HG03378 (cell line): ENCODE data around the gene MBOAT2.
"Not testable (repeated sequence)": the region's sequence is repeated elsewhere in the genome, so short reads cannot be mapped to it uniquely, and the experiment has no call there.

Source experiments
- ATAC-seq: cut with Tn5 transposase; IDR thresholded peaks from one replicate; pipeline ENCODE4 v1.9.1; 2021; ENCODE audit warnings: mild to moderate bottlenecking, moderate library complexity; ENCODE audit not compliant: unreplicated experiment

MBOAT2 gene

DNA sequence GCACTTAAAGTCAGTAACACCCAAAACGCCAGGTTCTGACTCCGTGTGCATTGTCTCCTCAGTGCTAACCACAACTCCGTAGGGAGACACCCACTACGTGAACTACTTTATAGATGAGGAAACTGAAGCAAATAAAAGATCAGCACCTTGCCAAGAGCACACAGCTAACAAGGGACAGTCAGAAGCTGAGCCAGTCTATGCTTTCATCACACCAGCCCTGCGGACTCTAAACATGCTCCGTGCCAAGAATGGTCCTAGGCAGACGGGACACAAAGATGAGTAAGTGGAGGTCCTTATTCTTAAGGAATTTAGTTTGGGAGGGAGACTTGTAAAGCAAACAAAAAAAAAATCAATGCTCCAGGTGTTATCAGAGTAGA is 9.6 kb downstream of the MBOAT2 start:
- ATAC-seq = no peak

GRCh38 chr2:8993196-8993901 is 10.1 kb downstream of the MBOAT2 start:
- ATAC-seq = no peak

GRCh38 chr2:8992643-8993042 is 10.8 kb downstream of the MBOAT2 start:
- no peak for ATAC-seq

GRCh38 chr2:8989536-8990079 is 13.9 kb downstream of the MBOAT2 start:
- no peak for ATAC-seq

DNA sequence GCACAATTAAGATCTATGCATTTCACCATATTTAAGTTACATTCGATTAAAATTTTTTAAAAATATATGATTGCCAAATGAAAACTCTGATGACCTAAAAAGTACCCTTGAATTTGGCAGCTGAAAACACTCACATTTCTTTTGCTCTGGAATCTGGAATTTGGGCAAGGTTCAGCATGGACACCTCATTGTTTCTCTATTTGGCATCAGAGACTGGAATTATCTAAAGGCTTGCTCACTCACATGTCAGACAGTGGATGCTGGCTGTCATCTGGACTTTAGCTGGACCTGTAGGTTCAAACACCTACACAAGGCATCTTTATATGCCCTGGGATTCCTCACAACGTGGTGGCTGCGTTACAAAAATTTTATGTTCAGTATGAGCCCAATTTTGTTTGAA is 16.1 kb downstream of the MBOAT2 start:
- ATAC-seq = no peak

DNA sequence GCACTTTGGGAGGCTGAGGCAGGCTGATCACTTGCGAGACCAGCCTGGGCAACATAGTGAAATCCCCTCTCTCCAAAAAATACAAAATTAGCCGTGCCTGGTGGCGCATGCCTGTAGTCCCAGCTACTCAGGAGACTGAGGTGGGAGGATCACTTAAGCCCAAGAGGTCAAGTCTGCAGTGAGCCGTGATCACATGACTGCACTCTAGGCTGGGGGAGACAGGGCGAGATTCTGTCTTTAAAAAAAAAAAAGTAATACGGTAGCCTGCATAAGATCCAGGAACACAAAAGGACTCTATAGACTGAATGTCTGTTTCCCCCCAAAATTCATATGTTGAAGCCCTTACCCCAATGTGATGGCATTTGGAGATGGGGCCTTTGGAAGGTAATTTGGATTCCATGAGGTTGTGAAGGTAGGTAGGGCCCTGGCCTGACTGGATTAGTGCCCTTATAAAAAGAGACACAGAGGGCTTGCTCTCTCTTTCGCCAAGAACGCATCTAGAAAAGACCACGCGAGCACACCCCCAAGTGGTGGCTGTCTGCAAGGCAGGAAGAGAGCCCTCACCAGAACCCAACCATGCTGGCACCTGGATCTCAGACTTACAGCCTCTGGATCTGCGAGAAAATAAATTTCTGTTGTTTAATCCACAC is 17.0 kb downstream of the MBOAT2 start:
- no peak for ATAC-seq

DNA sequence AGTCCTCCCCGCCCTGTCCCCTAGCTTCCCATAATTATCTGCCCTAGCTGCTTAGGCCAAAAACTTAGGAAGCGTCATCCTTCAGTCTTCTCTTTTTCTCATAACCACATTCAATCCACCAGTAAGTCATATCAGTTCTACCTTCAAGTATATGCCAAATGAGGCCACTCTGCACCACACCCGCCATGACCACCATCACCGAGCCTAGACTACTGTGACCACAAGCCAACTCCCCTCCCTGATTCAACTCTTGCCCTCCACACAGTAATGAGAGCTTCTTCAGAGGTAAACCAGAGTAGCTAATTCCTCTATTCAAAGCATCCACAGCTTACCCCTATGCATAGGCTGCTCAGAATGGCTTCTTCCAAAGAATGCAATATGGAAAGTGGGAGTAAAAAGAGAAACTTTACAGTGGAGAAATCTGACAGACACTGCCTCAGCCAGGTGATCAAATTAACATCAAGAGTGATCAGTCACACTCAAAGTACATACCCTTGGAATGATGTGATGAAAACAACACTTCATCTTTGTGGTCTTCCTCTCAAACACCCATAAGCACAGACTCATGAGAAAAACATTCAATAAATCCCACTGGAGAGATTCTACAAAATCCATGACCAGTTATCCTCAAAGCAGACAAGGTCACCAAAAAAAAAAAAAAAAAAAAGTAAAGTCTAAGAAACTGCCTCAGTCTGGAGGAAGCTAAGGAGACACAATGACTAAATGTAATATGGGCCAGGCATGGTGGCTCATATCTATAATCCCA is 17.7 kb downstream of the MBOAT2 start:
- ATAC-seq = no peak

- ATAC-seq = no peak
These were observed 18.6 kb downstream of the MBOAT2 start for GRCh38 chr2:8984855-8985254.

DNA sequence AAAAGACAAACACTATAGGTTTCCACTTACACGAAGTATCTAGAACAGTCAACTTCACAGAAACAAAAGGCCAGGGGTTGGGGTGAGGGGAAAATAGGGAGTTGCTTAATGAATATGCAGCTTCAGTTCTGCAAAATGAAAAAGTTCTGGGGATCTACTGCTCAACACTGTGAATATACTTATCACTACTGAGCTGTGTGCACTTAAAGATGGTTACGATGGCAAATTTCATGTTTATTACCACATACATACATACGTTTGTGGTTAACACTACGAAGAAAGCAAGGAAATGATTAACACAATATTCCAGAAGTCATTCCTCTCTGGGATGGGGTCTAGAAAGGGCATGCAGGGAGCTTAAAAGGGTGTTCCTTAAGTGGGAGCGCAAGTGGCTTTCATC is 19.3 kb downstream of the MBOAT2 start:
- ATAC-seq = no peak

DNA sequence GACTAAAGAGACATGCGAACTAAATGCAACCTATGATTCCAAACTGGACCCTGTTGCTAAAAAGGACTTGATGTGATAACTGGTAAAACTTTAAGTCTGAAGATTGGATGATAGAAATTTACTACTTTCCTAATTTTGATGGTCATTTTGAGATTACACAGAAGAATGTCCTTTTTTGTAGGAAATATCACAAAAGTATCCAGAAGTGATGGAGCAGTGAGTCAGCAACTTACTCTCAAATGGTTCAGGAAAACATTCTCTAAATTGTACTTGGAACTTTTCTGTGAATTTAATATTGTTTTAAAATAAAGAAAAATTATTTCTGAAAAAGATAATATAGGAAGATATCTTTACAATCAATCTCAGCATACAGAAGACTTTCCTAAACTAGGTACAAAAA is 19.9 kb downstream of the MBOAT2 start:
- ATAC-seq = no peak

- no peak for ATAC-seq
These were observed 21.6 kb downstream of the MBOAT2 start for GRCh38 chr2:8981876-8982275.

GRCh38 chr2:8980096-8980495 is 23.4 kb downstream of the MBOAT2 start:
- ATAC-seq = no peak

DNA sequence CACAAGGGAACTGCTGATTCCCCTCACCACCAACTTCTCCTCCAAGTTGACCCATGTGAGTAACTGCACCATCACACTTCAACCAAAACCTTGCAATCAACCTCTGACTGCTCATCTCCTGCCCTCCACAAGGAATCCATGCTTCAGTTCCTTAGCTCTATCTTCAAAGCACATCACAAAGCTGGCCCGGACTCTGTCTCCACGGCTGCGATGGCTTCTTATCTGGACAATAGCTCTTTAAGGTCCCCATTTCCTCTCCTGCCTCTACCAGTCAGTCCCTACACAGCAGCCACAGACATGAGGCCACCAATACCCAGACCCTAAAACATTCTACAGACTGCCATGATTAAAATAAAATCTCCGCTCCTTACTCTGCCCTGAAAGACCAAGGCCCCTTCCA is 25.7 kb downstream of the MBOAT2 start:
- no peak for ATAC-seq

GRCh38 chr2:8976442-8977259 is 26.8 kb downstream of the MBOAT2 start:
- ATAC-seq = no peak

DNA sequence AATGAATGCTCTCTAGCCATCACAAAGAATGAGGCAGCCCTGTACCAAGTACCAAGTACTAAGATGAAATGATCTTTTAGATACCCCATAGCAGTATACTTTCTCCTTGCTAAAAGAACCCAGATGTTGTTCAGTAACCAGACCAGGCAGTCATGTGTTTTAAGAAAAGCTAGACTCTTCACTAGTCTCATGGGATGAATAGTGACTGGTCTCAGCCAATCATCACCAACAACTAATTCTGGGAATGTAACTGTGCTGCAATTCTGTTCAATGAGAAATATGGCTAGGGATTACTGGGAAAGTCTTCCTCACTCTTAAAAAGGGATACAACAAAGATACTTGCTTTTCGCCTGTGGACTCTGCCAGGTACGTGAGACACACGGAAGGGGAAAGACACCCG is 29.5 kb downstream of the MBOAT2 start:
- no peak for ATAC-seq

- ATAC-seq = not testable (repeated sequence)
These were observed 30.5 kb downstream of the MBOAT2 start for GRCh38 chr2:8973017-8973416.

GRCh38 chr2:8972535-8972934 is 30.9 kb downstream of the MBOAT2 start:
- ATAC-seq = not testable (repeated sequence)

DNA sequence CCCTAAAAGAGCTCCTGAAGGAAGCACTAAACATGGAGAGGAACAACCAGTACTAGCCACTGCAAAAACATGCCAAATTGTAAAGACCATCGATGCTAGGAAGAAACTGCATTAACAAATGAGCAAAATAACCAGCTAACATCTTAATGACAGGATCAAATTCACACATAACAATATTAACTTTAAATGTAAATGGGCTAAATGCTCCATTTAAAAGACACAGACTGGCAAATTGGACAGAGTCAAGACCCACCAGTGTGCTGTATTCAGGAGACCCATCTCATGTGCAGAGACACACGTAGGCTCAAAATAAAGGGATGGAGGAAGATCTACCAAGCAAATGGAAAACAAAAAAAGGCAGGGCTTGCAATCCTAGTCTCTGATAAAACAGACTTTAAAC is 34.1 kb downstream of the MBOAT2 start:
- not testable (repeated sequence) for ATAC-seq

DNA sequence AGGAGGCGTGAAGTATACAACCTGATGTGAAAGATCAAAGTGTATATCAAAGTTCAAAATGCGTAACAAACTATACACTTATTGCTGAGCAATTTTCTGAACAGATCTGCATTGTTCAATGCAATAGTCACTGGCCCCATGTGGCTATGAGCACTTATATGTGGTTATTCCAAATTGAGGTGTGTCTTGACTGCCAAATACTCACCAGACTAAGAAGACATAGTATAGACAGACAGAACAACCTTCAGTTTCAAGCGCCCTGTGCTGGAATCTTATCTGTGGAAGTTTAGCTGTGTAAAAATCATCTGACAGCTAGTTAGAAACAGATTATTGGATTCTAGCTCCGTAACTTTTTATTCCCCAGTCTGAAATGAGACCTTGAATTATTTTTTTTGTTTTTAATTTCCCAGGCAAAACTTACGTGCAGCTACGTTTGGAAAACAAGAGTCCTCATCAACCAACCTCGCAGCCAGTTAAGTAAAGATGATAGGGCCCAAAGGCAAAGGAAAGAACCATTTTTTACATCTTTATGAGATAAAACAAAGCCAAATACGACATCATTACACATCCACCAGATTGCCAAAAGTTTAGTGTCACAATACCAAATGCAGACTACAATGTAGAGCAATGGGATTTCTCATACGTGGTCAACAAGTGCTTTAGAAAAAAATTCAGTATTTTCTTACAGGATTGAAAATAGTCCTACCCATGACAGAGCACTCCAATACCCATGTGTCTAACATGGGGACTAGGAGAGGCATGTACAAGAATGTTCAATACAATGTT is 37.2 kb downstream of the MBOAT2 start:
- ATAC-seq = no peak
